Cardiac muscle cell (in vitro differentiated cells and primary cell): ENCODE measurements around the gene ATG5. TPM values are rescaled to one million over a fixed set of nuclear protein-coding genes. Genes with fewer than 3 reads are reported as not detected.

Source experiments
- DNase-seq, 2 donors: peaks; one replicate each; pipeline versions ENCODE4 v3.0.0 to v3.0.0-alpha.2; 2010 to 2017; ENCODE audit warnings: low read depth in 1 of 2, low spot score in 1 of 2
- H3K27ac ChIP-seq: fragments of 200-600 bp; sonication (generic); 2 replicates; pipeline ENCODE4 v1.5.1; 2016
- H3K27me3 ChIP-seq: fragments of 200-600 bp; sonication (generic); 2 replicates; pipeline ENCODE4 v1.6.0; 2016; ENCODE audit warnings: control low read depth
- H3K36me3 ChIP-seq: fragments of 200-600 bp; sonication (generic); 2 replicates; pipeline ENCODE4 v1.5.1; 2016; ENCODE audit warnings: control low read depth
- H3K4me1 ChIP-seq: fragments of 200-600 bp; sonication (generic); 2 replicates; pipeline ENCODE4 v1.8.1; 2017; ENCODE audit warnings: low read depth, mild to moderate bottlenecking, mixed run types
- H3K4me3 ChIP-seq: fragments of 200-600 bp; sonication (generic); 2 replicates; pipeline ENCODE4 v1.5.1; 2016; ENCODE audit warnings: mild to moderate bottlenecking
- H3K9me3 ChIP-seq: fragments of 200-600 bp; sonication (generic); 2 replicates; pipeline ENCODE4 v1.5.1; 2017; ENCODE audit warnings: low read depth, mild to moderate bottlenecking, control low read depth
- CTCF ChIP-seq: IDR thresholded peaks from 2 replicates; pipeline ENCODE4 v1.5.1; 2012; ENCODE audit warnings: low read depth, mild to moderate bottlenecking, low read length
- polyA plus RNA-seq: library from polyadenylated mRNA; unstranded; fragments of >200 nt; fragmentation: Nextera tagmentation; extraction: Ambion mirVana; gene quantifications from 2 replicates; pipeline ENCODE4 v1.2.1, GENCODE V29; 2016
- total RNA-seq: library from RNA; depleted of rRNA; stranded (reverse); fragments of >200 nt; gene quantifications from 2 replicates; pipeline ENCODE4 v1.2.3, GENCODE V29; 2016

The ATG5 gene
- total and polyA plus RNA-seq, 2 experiments from 2014 or later = 15.2 to 32.2 TPM

DNA sequence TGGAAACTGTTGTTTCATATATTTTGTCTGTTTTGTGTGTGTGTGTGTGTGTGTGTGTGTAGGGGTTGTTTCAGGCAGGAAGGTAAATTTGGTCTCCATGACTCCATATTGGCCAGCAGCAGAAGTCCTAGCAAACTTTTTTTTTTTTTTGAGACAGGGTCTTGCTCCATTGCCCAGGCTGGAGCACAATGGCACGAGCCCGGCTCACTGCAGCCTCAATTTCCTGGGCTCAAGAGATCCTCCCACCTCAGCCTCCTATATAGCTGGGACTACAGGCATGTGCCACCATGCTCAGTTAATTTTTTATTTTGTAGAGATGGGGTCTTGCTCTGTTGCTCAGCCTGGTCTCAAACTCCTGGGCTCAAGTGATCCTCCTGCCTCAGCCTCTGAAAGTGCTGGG is 163.7 kb downstream of the ATG5 start:
- DNase-seq = no peak
- H3K27ac ChIP-seq = no peak overlapping the region
- H3K9me3 ChIP-seq = no peaks in the 10 kb centered on the region
- no peak overlapping the region for H3K4me3 ChIP-seq
- no peaks in the 10 kb centered on the region for H3K4me1 ChIP-seq
- H3K27me3 ChIP-seq = no peaks in the 10 kb centered on the region
- no peaks in the 10 kb centered on the region for H3K36me3 ChIP-seq
- TF ChIP-seq CTCF = no peak

DNA sequence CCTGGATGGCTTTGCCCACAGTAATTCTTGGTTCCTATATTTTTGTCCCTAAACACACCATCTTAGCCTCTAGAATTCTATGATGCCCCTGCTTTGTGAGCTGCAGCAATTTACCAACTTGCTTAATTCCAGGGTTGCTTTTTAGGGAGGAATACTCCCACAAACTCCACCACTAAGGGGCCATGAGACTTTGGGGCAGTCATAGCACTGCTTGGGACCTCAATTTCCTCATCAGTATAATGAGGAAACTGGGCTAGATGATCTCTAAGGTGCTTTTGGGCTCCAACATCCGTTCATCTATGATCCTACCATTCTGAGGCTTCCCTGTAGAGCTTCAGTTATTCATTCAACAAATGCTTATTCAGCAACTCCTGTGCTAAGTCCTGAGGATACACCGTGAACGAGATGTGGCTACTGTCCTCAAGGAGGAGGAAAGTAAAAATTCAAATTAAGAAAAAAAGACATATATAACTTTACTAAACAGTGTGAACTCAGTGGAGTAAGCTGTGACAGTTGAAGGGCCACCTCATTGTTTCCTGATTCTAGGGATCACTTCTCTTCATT is 164.2 kb downstream of the ATG5 start:
- DNase-seq = no peak
- Histone ChIP-seq H3K27ac (no peak overlapping the region), H3K4me3 (no peak overlapping the region), H3K4me1 (no peaks in the 10 kb centered on the region), H3K9me3 (no peaks in the 10 kb centered on the region), H3K27me3 (no peaks in the 10 kb centered on the region), H3K36me3 (no peaks in the 10 kb centered on the region)
- TF ChIP-seq CTCF = no peak

GRCh38 chr6:106160189-106160588 is 165.4 kb downstream of the ATG5 start:
- Histone ChIP-seq H3K27me3 (no peaks in the 10 kb centered on the region), H3K4me3 (no peak overlapping the region), H3K9me3 (no peaks in the 10 kb centered on the region), H3K27ac (no peak overlapping the region), H3K36me3 (no peaks in the 10 kb centered on the region), H3K4me1 (peaks cover 3% of the 10 kb centered on the region)
- no peak for TF ChIP-seq CTCF
- no peak for DNase-seq

- Histone ChIP-seq H3K27me3 (no peaks in the 10 kb centered on the region), H3K4me3 (no peak overlapping the region), H3K27ac (no peak overlapping the region), H3K9me3 (no peaks in the 10 kb centered on the region), H3K36me3 (no peaks in the 10 kb centered on the region), H3K4me1 (peaks cover 7% of the 10 kb centered on the region)
- no peak for TF ChIP-seq CTCF
- peak in 1 of 2 donors; percentile 86 for DNase-seq
Measured at GRCh38 chr6:106159531-106159940, 166.0 kb downstream of the ATG5 start.

DNA sequence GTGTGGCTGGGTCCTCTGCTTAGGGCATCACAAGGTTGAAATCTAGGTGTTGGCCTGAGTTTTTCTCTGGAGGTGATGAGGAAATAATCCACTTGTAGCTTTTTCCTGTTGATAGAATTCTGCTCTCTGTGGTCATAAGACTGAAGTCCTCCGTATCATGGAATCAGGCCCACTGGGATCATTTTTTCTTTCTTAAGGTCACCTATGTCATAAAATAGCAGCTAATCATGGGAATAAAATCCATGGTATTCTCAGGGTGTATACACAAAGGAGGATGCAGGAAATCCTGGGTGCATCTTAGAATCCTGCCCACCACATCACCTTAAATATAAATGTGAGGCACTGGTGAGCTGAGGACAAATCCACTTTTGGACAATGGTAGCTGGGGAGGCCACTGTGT is 166.7 kb downstream of the ATG5 start:
- Histone ChIP-seq H3K27ac (no peak overlapping the region), H3K27me3 (no peaks in the 10 kb centered on the region), H3K4me3 (no peak overlapping the region), H3K36me3 (no peaks in the 10 kb centered on the region), H3K4me1 (peaks cover 7% of the 10 kb centered on the region), H3K9me3 (no peaks in the 10 kb centered on the region)
- no peak for TF ChIP-seq CTCF
- no peak for DNase-seq
